Measurements from ENCODE around the gene TBC1D5.
"Not testable (repeated sequence)": the region's sequence is repeated elsewhere in the genome, so short reads cannot be mapped to it uniquely, and the experiment has no call there.

Gene TBC1D5

GRCh38 chr3:17714473-17714872 lies 28.0 kb downstream of the TBC1D5 start:
- DNase-seq (ENCODE audit: low read depth in 2 of 2) = no peak

- no peak for DNase-seq (ENCODE audit: low read depth in 2 of 2)
Observed at GRCh38 chr3:17709236-17709810, 33.1 kb downstream of the TBC1D5 start.

- no peak for DNase-seq (ENCODE audit: low read depth in 2 of 2)
Observed at GRCh38 chr3:17707813-17708543, 34.5 kb downstream of the TBC1D5 start.

DNA sequence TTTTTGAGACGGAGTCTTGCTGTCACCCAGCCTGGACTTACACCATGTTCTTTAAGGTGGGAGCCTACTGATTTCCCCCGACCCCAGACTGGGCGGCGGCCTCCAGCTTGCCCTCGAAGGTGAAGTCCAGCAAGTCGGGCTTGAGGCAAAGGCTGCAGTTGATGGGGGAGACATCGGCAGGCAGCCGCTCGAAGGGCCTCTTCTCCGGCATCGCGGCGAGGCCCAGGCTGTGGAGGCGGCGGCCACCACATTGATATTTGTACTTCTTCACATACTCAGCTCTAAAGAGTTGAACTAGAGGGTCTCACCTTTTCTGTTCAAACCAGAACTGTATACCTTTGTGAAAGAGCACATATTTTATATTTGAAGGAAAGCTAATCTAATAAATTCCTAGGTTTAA lies 36.4 kb downstream of the TBC1D5 start:
- DNase-seq (ENCODE audit: low read depth in 2 of 2) = not testable (repeated sequence)

DNA sequence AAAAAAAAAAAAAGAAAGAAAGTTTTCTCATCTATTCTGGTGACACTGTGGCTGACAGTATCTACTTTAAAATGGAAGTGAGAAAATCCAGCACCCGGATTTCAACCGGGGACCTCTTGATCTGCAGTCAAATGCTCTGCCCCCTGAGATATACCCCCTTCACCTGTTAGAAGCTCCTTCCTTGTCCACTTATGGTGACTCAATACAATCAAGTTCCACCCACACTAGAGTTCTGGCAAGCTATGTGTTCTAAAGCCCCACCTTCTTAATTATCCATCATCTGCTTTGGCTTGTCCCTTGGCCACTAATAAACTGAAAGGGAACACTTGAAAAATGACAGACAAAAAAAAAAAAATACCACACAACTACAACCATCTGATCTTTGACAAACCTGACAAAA lies 42.6 kb downstream of the TBC1D5 start:
- not testable (repeated sequence) for DNase-seq (ENCODE audit: low read depth in 2 of 2)

DNA sequence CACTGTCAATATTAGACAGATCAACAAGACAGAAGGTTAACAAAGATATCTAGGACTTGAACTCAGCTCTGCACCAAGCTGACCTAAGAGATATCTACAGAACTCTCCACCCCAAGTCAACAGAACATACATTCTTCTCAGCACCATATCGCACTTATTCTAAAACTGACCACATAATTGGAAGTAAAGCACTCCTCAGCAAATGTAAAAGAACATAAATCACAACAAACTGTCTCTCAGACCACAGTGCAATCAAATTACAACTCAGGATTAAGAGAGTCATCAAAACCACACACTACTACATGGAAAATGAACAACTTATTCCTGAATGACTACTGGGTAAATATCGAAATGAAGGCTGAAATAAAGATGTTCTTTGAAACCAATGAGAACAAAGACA lies 46.8 kb downstream of the TBC1D5 start:
- not testable (repeated sequence) for DNase-seq (ENCODE audit: low read depth in 2 of 2)

DNA sequence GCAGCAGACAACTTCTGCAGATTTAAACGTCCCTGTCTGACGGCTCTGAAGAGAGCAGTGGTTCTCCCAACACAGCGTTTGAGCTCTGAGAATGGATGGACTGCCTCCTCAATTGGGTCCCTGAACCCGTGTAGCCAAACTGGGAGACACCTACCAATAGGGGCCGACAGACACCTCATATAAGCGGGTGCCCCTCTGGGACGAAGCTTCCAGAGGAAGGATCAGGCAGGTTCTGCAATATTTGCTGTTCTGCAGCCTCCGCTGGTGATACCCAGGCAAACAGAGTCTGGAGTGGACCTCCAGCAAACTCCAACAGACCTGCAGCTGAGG lies 48.8 kb downstream of the TBC1D5 start:
- not testable (repeated sequence) for DNase-seq (ENCODE audit: low read depth in 2 of 2)

- not testable (repeated sequence) for DNase-seq (ENCODE audit: low read depth in 2 of 2)
Observed at GRCh38 chr3:17692846-17693669, 49.4 kb downstream of the TBC1D5 start.

GRCh38 chr3:17687566-17687965 lies 54.9 kb downstream of the TBC1D5 start:
- no peak for DNase-seq (ENCODE audit: low read depth in 2 of 2)

DNA sequence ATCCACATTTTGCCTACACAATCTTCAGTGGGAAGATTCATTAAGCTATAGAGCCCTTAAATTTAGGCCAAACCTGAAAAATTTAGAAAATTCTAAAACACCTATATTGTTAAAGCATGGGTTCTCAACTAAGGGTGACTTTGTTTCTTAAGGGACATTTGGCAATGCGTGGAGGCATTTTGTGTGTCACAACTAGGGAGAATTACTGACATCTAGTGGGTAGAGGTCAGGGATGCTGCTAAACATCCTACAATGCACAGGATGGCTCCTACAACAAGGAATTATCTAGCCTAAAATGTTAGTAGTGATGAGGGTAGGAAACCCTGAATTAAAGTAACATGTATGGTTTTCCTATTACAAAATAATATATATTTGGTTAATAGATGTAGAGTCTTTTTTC lies 55.8 kb downstream of the TBC1D5 start:
- no peak for DNase-seq (ENCODE audit: low read depth in 2 of 2)

DNA sequence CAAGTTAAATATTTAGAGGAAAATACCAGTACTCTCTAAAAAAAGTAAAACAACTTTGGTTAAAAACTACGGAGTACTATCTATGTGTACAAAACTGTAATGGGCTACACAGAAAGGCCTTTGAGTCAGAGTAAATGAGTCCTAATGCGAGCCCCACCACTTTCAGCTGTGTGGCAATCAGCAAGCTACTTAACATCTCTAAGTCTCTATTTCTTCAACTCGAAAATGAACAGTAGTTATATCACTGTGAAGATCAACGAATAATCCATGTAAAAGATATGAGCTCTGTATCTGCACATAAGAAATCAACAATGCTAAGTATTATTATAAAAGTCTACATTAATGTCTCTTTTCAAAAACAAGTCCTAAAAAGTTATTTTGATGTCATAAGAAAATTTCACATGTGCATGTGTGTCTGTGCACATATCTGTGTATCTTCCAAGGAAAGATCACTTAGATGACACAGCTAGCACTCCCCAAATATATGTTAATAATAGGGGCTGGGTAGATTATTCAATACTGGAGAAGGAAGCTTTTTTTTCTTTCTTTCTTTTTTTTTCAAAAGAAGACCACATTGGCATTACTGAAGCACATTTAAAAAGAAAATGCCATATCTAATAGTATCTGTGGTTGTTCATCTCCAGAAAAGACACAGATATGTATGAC lies 58.8 kb downstream of the TBC1D5 start:
- DNase-seq (ENCODE audit: low read depth in 2 of 2) = no peak

- no peak for DNase-seq (ENCODE audit: low read depth in 2 of 2)
Observed at GRCh38 chr3:17680530-17680929, 61.9 kb downstream of the TBC1D5 start.

DNA sequence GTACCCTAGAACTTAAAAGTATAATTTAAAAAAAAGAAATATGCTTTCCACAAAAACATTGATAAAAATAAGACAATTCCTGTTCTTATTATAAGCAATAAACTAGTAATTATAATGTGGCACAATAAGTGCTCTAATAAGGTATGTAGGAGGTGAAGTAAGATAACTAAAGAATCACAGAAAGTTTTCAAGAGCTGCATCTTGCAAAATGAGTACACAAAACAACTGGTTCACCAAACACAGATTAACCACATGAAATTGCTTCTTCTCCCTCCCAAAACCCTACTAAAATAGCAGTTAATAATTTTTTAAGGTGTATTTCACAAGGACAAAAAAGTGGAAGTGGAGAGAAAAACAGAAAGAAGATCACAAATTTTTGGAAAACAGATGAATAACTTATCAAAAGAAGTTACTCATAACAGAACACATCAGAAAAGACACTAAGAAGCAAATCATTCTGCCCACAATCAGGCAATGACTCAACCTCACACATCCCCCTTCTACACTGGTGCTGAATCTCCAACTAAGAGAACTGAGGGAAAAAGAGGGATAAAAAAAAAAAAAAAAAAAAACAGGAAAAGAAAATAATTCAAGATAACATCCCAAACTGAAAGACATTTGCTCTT lies 64.2 kb downstream of the TBC1D5 start:
- DNase-seq (ENCODE audit: low read depth in 2 of 2) = no peak

DNA sequence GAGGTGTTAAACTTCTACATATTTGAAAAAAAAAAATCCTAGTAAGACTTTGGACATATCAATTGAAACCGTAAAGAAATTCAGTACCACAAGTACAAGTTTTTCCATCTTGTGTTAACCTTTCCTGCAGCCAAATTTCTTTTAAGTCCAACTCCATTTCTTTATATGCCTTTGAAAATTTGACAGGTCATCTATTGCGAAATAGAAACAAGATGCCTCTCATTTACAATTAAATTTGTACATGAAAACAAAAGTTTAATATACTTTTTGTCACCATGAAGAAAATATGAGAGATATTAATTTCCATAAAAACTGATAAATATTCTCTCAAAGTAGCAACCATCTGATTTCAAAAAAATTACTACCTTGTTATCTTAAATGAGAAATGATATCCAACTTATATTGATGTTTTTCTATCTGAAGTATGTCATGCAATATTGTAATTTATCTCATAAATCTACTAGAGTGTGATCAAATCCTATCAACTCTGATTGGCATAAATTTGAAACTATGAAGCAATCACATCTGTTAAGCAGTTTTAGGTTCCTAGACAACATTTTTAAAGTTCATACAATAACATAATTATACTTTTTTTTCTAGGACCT lies 68.2 kb downstream of the TBC1D5 start:
- no peak for DNase-seq (ENCODE audit: low read depth in 2 of 2)

GRCh38 chr3:17672506-17672905 lies 69.9 kb downstream of the TBC1D5 start:
- no peak for DNase-seq (ENCODE audit: low read depth in 2 of 2)

DNA sequence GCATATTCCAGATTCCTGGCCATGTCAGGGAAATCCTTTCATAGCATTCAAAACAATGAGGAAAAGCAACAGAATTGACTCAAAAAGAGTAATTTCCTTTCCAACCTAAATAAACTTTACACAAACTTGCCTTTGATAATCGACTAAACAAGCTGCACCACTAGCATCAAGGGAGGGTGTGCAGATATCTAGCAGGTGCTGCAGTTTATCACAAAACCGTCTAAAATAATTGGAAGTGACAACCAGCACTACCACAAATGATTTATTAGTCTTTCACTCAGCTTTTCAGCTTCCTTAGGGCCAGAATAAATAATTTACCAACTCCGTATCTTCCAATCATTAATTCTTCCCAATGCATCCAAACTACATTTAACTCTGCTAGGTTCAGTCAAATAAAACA lies 71.7 kb downstream of the TBC1D5 start:
- no peak for DNase-seq (ENCODE audit: low read depth in 2 of 2)

- no peak for DNase-seq (ENCODE audit: low read depth in 2 of 2)
Observed at GRCh38 chr3:17664923-17665322, 77.5 kb downstream of the TBC1D5 start.

DNA sequence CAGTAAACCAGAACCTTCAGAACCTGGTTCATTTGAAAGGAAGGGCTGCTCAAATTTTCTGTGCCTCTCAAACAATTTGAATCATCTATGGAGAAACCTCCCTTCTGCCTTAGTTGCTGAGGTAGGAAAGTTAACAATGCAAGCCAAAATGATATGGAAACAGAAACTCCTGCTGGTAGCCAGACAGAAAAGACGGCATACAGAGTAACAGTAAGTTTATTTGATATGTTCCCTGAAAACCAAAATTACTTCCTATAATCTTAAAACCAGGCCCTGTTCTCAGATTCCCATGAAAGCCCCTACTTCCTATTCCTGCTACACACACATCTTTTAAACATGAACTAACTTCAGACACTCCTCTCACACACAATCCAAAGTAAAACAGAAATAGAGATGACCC lies 86.2 kb downstream of the TBC1D5 start:
- no peak for DNase-seq (ENCODE audit: low read depth in 2 of 2)

DNA sequence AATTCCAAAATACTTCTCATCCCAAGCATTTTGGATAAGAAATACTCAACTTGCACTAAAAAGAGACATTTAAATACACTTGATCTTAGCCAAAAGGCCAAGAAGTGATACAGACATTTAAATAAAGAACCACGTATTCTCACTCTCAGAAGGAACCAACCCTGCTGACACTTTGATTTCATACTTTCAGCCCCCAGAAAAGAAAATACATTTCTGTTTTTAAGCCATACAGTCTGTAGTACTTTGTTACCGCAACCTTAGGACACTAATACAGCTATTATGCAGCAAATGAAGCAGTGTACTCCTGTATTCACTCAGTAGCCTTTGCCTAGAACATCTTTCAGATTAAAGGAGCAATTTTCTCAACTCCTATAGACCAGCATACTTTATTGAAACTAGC lies 86.7 kb downstream of the TBC1D5 start:
- DNase-seq (ENCODE audit: low read depth in 2 of 2) = no peak

GRCh38 chr3:17649748-17650147 lies 92.7 kb downstream of the TBC1D5 start:
- DNase-seq (ENCODE audit: low read depth in 2 of 2) = not testable (repeated sequence)

- not testable (repeated sequence) for DNase-seq (ENCODE audit: low read depth in 2 of 2)
Observed at GRCh38 chr3:17648630-17649355, 93.6 kb downstream of the TBC1D5 start.

All from stimulated activated CD8-positive, alpha-beta memory T cell treated with anti-CD3 and anti-CD28 coated beads, Interleukin-15, amount 100 ng/mL, for 4 hours (primary cell).